DND-41 (cell line): ENCODE data around the gene EEF1AKMT1.

Experiments used
- ATAC-seq: fragments of 200-7000 bp; cut with Tn5 transposase; 3 replicates; pipeline ENCODE4 v1.9.1; 2021; ENCODE audit warnings: low read depth; ENCODE audit not compliant: insufficient read depth
- DNase-seq: peaks from one replicate; pipeline ENCODE4 v3.0.0-alpha.2; 2020
- H2AFZ ChIP-seq: 2 replicates; pipeline ENCODE4 v1.6.0; 2012; ENCODE audit warnings: low read depth, low read length
- H3K27ac ChIP-seq: 2 replicates; pipeline ENCODE4 v1.5.1; 2012; ENCODE audit warnings: low read length, inconsistent platforms
- H3K27me3 ChIP-seq: fragments of 200-600 bp; sonication (generic); 2 replicates; pipeline ENCODE4 v1.6.0; 2012; ENCODE audit warnings: low read length, mild to moderate bottlenecking, inconsistent platforms; ENCODE audit not compliant: insufficient read depth, poor library complexity
- H3K36me3 ChIP-seq: 2 replicates; pipeline ENCODE4 v1.5.1; 2012; ENCODE audit warnings: low read length, inconsistent platforms; ENCODE audit not compliant: insufficient read depth
- H3K4me1 ChIP-seq: 2 replicates; pipeline ENCODE4 v1.5.1; 2012; ENCODE audit warnings: mild to moderate bottlenecking, low read length; ENCODE audit not compliant: insufficient read depth
- H3K4me2 ChIP-seq: 2 replicates; pipeline ENCODE4 v1.6.0; 2012; ENCODE audit warnings: mild to moderate bottlenecking, moderate library complexity, low read length, inconsistent platforms; ENCODE audit not compliant: insufficient read depth
- H3K4me3 ChIP-seq, 2 experiments: fragments of 200-600 bp in 1 of 2; shearing (Covaris generic) in 1 of 2; 2 replicates each; pipeline ENCODE4 v1.5.1; 2012 to 2016; ENCODE audit warnings: inconsistent platforms in 2 of 2, low read length in 2 of 2, mild to moderate bottlenecking in 2 of 2, low read depth in 1 of 2, moderate library complexity in 1 of 2
- H3K79me2 ChIP-seq: 2 replicates; pipeline ENCODE4 v1.6.0; 2012; ENCODE audit warnings: low read length, inconsistent platforms; ENCODE audit not compliant: insufficient read depth
- H3K9ac ChIP-seq: 2 replicates; pipeline ENCODE4 v1.6.0; 2012; ENCODE audit warnings: low read depth, mild to moderate bottlenecking, inconsistent platforms, low read length, moderate library complexity
- H3K9me3 ChIP-seq: 2 replicates; pipeline ENCODE4 v1.5.1; 2012; ENCODE audit warnings: low read length, moderate library complexity, mild to moderate bottlenecking, inconsistent platforms; ENCODE audit not compliant: insufficient read depth, severe bottlenecking
- H4K20me1 ChIP-seq: 2 replicates; pipeline ENCODE4 v1.6.0; 2012; ENCODE audit warnings: low read length; ENCODE audit not compliant: insufficient read depth
- CTCF ChIP-seq: IDR thresholded peaks from 2 replicates; pipeline ENCODE4 v1.5.1; 2012; ENCODE audit warnings: borderline replicate concordance, low read length, moderate library complexity, mild to moderate bottlenecking; ENCODE audit not compliant: poor library complexity, severe bottlenecking; ENCODE audit errors: extremely low read depth
- EZH2 ChIP-seq: IDR thresholded peaks from 3 replicates; pipeline ENCODE4 v1.6.1; 2012; ENCODE audit warnings: borderline replicate concordance, low read depth, mild to moderate bottlenecking, moderate library complexity, low read length, inconsistent platforms; ENCODE audit not compliant: severe bottlenecking

Gene EEF1AKMT1

GRCh38 chr13:20702530-20702914 is 71.2 kb downstream of the EEF1AKMT1 start:
- peaks cover 32% of the 10 kb centered on the region for H3K27me3 ChIP-seq
- H3K4me3 ChIP-seq: no peak overlapping the region
- ATAC-seq (no peak), DNase-seq (no peak)
- H3K9ac ChIP-seq: no peak overlapping the region
- no peak overlapping the region for H2AFZ ChIP-seq
- H3K27ac ChIP-seq: no peak overlapping the region
- peaks cover 14% of the 10 kb centered on the region for H3K4me1 ChIP-seq
- no peaks in the 10 kb centered on the region for H4K20me1 ChIP-seq
- no peaks in the 10 kb centered on the region for H3K36me3 ChIP-seq
- H3K4me2 ChIP-seq: no peak overlapping the region
- no peaks in the 10 kb centered on the region for H3K79me2 ChIP-seq
- no peaks in the 10 kb centered on the region for H3K9me3 ChIP-seq
- TF ChIP-seq EZH2: no peak

- no peak overlapping the region for H3K4me3 ChIP-seq
- TF ChIP-seq CTCF: no peak
- no peak for TF ChIP-seq EZH2
- H3K4me1 ChIP-seq: peaks cover 14% of the 10 kb centered on the region
- no peak for ATAC-seq
- H3K36me3 ChIP-seq: no peaks in the 10 kb centered on the region
- no peak overlapping the region for H3K9ac ChIP-seq
- peaks cover 32% of the 10 kb centered on the region for H3K27me3 ChIP-seq
- H3K9me3 ChIP-seq: no peaks in the 10 kb centered on the region
- no peak for DNase-seq
- H3K79me2 ChIP-seq: no peaks in the 10 kb centered on the region
- no peak overlapping the region for H3K4me2 ChIP-seq
- no peak overlapping the region for H3K27ac ChIP-seq
- H2AFZ ChIP-seq: no peak overlapping the region
- no peaks in the 10 kb centered on the region for H4K20me1 ChIP-seq
Observed at GRCh38 chr13:20701461-20701860, 72.3 kb downstream of the EEF1AKMT1 start.

GRCh38 chr13:20700288-20700687 is 73.5 kb downstream of the EEF1AKMT1 start:
- Histone ChIP-seq H3K9me3 (no peaks in the 10 kb centered on the region), H3K27me3 (peaks cover 32% of the 10 kb centered on the region), H2AFZ (no peak overlapping the region), H3K4me3 (no peak overlapping the region), H3K4me1 (peaks cover 14% of the 10 kb centered on the region), H3K9ac (no peak overlapping the region), H3K79me2 (no peaks in the 10 kb centered on the region), H3K4me2 (no peak overlapping the region), H4K20me1 (no peaks in the 10 kb centered on the region), H3K27ac (no peak overlapping the region), H3K36me3 (no peaks in the 10 kb centered on the region)
- no peak for DNase-seq
- TF ChIP-seq CTCF (no peak), EZH2 (no peak)
- ATAC-seq: no peak

GRCh38 chr13:20699715-20700114 is 74.0 kb downstream of the EEF1AKMT1 start:
- H3K79me2 ChIP-seq: no peaks in the 10 kb centered on the region
- H3K27ac ChIP-seq: no peak overlapping the region
- no peak for ATAC-seq
- no peak overlapping the region for H2AFZ ChIP-seq
- H4K20me1 ChIP-seq: no peaks in the 10 kb centered on the region
- H3K4me2 ChIP-seq: no peak overlapping the region
- no peak overlapping the region for H3K9ac ChIP-seq
- H3K36me3 ChIP-seq: no peaks in the 10 kb centered on the region
- peaks cover 11% of the 10 kb centered on the region for H3K4me1 ChIP-seq
- H3K4me3 ChIP-seq: no peak overlapping the region
- TF ChIP-seq EZH2 (no peak), CTCF (no peak)
- DNase-seq: no peak
- no peaks in the 10 kb centered on the region for H3K9me3 ChIP-seq
- H3K27me3 ChIP-seq: peaks cover 32% of the 10 kb centered on the region
